Retina (tissue), 1 donor: ENCODE measurements around the gene SLC6A3.

Experiments used
- DNase-seq: peaks from one replicate; pipeline ENCODE4 v3.0.0-alpha.2; 2016

Gene SLC6A3

DNA sequence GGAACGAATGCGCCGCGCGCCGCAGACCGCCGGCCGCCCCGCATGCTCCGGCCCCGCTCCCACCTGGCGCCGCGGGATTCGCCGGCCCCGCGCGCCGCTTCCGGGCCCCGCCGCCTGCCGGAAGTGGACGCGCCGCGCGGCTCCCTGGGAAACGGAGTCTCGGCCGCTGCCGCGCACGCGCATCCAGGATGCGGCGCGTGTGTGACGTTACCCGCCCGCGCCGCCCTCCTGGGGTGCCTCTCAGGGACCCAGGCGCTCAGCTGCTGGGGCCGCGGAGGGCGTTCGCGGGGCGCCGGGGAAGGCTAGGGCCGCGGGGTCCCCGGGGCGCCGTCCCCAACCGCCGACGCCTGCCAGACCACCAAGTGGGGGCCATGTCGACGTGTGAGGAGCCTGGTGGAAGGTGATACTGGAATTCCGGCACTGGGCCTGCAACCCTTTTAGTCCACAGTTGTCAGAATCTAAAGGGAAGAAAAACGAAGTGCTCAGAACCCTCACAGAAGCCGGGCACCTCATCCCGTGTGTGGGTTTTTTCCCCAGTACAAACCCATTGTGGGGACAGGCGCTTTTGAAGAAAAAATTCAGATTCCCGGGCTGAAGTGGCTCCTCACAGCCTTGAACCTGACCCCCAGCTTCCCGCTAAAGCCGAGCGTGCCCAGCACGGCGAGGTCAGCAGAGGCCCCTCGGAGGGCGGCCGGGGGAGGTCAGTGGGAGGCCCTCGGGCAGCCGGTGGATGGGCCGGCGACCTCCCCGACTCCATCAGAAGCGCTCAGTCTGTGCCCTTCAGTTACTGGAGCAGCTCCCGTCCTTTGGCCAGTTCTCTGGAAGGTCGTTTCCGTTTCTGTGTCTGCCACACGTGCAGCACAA is 100.0 kb downstream of the SLC6A3 start, which contains the start of gene CLPTM1L:
Gene CLPTM1L, minus strand, starts transcription at position 125 of the 864 bp plus-strand sequence. CDS start 258 bp downstream, outside the sequence.
- peak; percentile 93 for DNase-seq

DNA sequence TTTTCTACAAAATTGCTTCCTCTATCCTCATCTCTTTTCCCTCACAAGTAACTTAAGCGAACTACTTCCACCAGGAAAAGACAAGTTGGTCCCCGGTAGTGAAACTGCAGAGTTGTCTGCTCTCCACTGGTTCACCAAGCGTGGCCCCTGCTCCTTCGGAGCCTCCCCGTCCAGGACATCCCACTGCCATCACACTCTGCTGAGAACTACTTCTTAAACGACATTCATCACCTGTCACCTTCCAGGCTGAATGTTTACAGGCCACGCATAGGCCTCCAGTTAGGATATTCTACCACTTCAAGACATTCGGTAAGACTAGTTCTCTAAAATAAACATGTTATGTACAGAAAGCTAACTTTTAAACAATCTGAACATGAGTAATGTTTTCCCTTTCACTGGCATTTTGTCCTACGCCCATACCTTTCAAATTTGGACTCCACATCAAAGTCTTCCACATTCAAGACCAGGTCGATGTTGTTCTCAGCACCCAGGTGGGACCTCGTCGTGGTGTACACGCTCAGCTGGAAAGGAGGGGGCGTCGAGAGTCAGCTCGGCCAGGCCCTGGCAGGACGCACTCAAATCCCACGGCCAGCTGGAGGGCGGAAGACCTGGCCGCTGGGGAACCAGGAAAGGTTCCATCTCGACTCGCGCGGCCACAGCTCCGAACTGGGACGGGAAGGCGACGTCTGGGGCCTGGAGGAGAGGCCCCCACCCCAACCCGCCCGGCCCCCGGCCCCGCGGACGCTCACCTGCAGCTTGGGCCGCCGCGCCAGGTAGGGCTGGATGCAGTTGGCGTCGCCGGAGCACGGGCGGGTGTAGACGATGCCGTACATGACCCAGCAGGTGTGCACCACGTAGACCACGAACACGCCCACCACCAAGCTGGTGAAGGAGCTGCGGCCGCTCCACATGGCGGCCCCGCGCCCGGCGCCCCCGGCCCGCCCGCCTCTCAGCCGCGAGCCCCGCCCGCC is 101.0 kb downstream of the SLC6A3 start:
- no peak for DNase-seq

DNA sequence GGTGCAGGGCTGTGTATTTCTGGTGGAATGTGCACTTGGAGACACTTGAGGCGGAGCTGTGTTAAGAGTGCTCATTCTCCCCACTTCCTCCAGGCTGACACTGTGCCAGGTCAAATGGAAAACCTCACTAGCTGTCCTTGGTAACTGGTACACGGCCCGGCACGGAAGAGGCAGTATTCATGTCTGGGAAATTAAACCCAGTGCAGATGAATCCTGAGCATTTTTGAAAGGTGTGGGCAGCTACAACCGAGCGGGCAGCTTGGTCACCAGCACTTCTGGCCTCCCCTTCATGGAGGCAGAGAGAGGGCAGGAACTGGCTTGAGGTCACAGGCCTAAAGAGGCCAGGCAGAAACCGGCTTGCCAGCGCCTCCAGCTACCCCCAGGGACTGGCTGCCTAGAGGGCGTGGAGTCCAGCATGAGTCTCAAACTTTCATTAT is 101.9 kb downstream of the SLC6A3 start:
- no peak for DNase-seq
